H9 (cell line): ENCODE results near the gene SPDYE6. TPM values are rescaled to one million over a fixed set of nuclear protein-coding genes. Genes with fewer than 3 reads are reported as not detected.

ENCODE experiments used
- DNase-seq: peaks from one replicate; pipeline ENCODE4 v3.0.0-alpha.2; 2017
- H2AFZ ChIP-seq: one replicate; pipeline ENCODE4 v1.6.1; 2013; ENCODE audit warnings: mild to moderate bottlenecking, low read length, control low read depth, moderate library complexity
- H2AK5ac ChIP-seq: 2 replicates; pipeline ENCODE4 v1.6.1; 2013; ENCODE audit warnings: low read length, control low read depth, mixed read lengths; ENCODE audit not compliant: insufficient read length
- H2BK120ac ChIP-seq: one replicate; pipeline ENCODE4 v1.6.1; 2013; ENCODE audit warnings: low read depth, mild to moderate bottlenecking, low read length, control low read depth, inconsistent platforms; ENCODE audit not compliant: poor library complexity, severe bottlenecking
- H2BK12ac ChIP-seq: 2 replicates; pipeline ENCODE4 v1.6.1; 2013; ENCODE audit warnings: low read length, control low read depth, mixed read lengths, low read depth; ENCODE audit not compliant: insufficient read length
- H2BK15ac ChIP-seq: 2 replicates; pipeline ENCODE4 v1.6.1; 2013; ENCODE audit warnings: low read depth, low read length, control low read depth
- H2BK20ac ChIP-seq: one replicate; pipeline ENCODE4 v1.6.1; 2013; ENCODE audit warnings: low read depth, mild to moderate bottlenecking, low read length, control low read depth, inconsistent platforms; ENCODE audit not compliant: poor library complexity, severe bottlenecking
- H2BK5ac ChIP-seq: 2 replicates; pipeline ENCODE4 v1.6.1; 2013; ENCODE audit warnings: low read length, control low read depth, mixed read lengths; ENCODE audit not compliant: insufficient read length
- H3K14ac ChIP-seq: 2 replicates; pipeline ENCODE4 v1.6.1; 2013; ENCODE audit warnings: low read length, control low read depth; ENCODE audit not compliant: insufficient read depth
- H3K18ac ChIP-seq: 2 replicates; pipeline ENCODE4 v1.6.1; 2013; ENCODE audit warnings: low read depth, mild to moderate bottlenecking, mixed read lengths, low read length, control low read depth; ENCODE audit not compliant: insufficient read length
- H3K23ac ChIP-seq: 2 replicates; pipeline ENCODE4 v1.6.1; 2013; ENCODE audit warnings: low read length, control low read depth, mixed read lengths, low read depth; ENCODE audit not compliant: insufficient read length
- H3K23me2 ChIP-seq: 2 replicates; pipeline ENCODE4 v1.6.1; 2013; ENCODE audit warnings: low read depth, mild to moderate bottlenecking, mixed read lengths, low read length, control low read depth; ENCODE audit not compliant: insufficient read length, poor library complexity, severe bottlenecking
- H3K27ac ChIP-seq: 2 replicates; pipeline ENCODE4 v1.5.1; 2013; ENCODE audit warnings: low read length, control low read depth, mixed read lengths, low read depth; ENCODE audit not compliant: insufficient read length
- H3K27me3 ChIP-seq: 2 replicates; pipeline ENCODE4 v1.6.1; 2013; ENCODE audit warnings: low read length, control low read depth, inconsistent platforms; ENCODE audit not compliant: insufficient read depth
- H3K4ac ChIP-seq: 2 replicates; pipeline ENCODE4 v1.6.1; 2013; ENCODE audit warnings: low read depth, mild to moderate bottlenecking, control low read depth, inconsistent platforms, low read length, moderate library complexity
- H3K4me1 ChIP-seq: 2 replicates; pipeline ENCODE4 v1.6.1; 2013; ENCODE audit warnings: low read length, control low read depth, inconsistent platforms; ENCODE audit not compliant: insufficient read depth
- H3K4me2 ChIP-seq: 2 replicates; pipeline ENCODE4 v1.6.1; 2013; ENCODE audit warnings: low read length, control low read depth, mixed read lengths; ENCODE audit not compliant: insufficient read length, insufficient read depth
- H3K56ac ChIP-seq: 2 replicates; pipeline ENCODE4 v1.6.1; 2013; ENCODE audit warnings: low read depth, mild to moderate bottlenecking, mixed read lengths, low read length, control low read depth; ENCODE audit not compliant: insufficient read length
- H3K79me1 ChIP-seq: 2 replicates; pipeline ENCODE4 v1.6.1; 2013; ENCODE audit warnings: low read depth, mild to moderate bottlenecking, moderate library complexity, low read length, control low read depth, inconsistent platforms; ENCODE audit not compliant: insufficient read depth, poor library complexity, severe bottlenecking
- H3K79me2 ChIP-seq: 2 replicates; pipeline ENCODE4 v1.6.1; 2013; ENCODE audit warnings: low read length, control low read depth, inconsistent platforms; ENCODE audit not compliant: insufficient read depth
- H3K9ac ChIP-seq: 2 replicates; pipeline ENCODE4 v1.6.1; 2013; ENCODE audit warnings: low read length, control low read depth, mixed read lengths; ENCODE audit not compliant: insufficient read length; ENCODE audit errors: extremely low read depth
- H3K9me3 ChIP-seq: one replicate; pipeline ENCODE4 v1.6.1; 2013; ENCODE audit warnings: low read depth, low read length, inconsistent platforms; ENCODE audit not compliant: control insufficient read depth
- H3T11ph ChIP-seq: one replicate; pipeline ENCODE4 v1.6.1; 2013; ENCODE audit warnings: mild to moderate bottlenecking, low read length, control low read depth, inconsistent platforms
- H4K20me1 ChIP-seq: one replicate; pipeline ENCODE4 v1.6.1; 2013; ENCODE audit not compliant: control insufficient read depth, insufficient read length, insufficient read depth
- H4K5ac ChIP-seq: 2 replicates; pipeline ENCODE4 v1.6.1; 2013; ENCODE audit warnings: low read depth, mild to moderate bottlenecking, mixed read lengths, low read length, control low read depth; ENCODE audit not compliant: insufficient read length
- H4K8ac ChIP-seq: replicated peaks from 2 replicates; pipeline ENCODE4 v1.6.1; 2013; ENCODE audit warnings: low read length, control low read depth, mixed read lengths, low read depth; ENCODE audit not compliant: insufficient read length
- H4K91ac ChIP-seq: 2 replicates; pipeline ENCODE4 v1.6.1; 2013; ENCODE audit warnings: low read depth, mild to moderate bottlenecking, moderate library complexity, mixed read lengths, low read length, control low read depth; ENCODE audit not compliant: insufficient read length
- H3K27ac Mint-ChIP-seq, 3 experiments: 2 replicates in 2 of 3; 3 replicates in 1 of 3; pipeline ENCODE4 v1.8.0; 2020 to 2021; ENCODE audit warnings: mixed read lengths in 3 of 3, mild to moderate bottlenecking in 1 of 3, moderate library complexity in 1 of 3
- H3K27me3 Mint-ChIP-seq: 2 replicates; pipeline ENCODE4 v1.8.0; 2021; ENCODE audit warnings: low read depth, mild to moderate bottlenecking, moderate library complexity, mixed read lengths
- H3K36me3 Mint-ChIP-seq, 3 experiments: 2 replicates in 2 of 3; 3 replicates in 1 of 3; pipeline ENCODE4 v1.8.0; 2020 to 2021; ENCODE audit warnings: low read depth in 3 of 3, mixed read lengths in 3 of 3; ENCODE audit not compliant: insufficient read depth in 1 of 3
- H3K4me1 Mint-ChIP-seq, 2 experiments: 2 replicates each; pipeline ENCODE4 v1.8.0; 2020; ENCODE audit warnings: mixed read lengths in 2 of 2
- H3K4me3 Mint-ChIP-seq, 2 experiments: 2 replicates in 1 of 2; 3 replicates in 1 of 2; pipeline ENCODE4 v1.8.0; 2020 to 2021; ENCODE audit warnings: mild to moderate bottlenecking in 2 of 2, mixed read lengths in 2 of 2, moderate library complexity in 1 of 2
- H3K9me3 Mint-ChIP-seq, 2 experiments: 2 replicates in 1 of 2; 3 replicates in 1 of 2; pipeline ENCODE4 v1.8.0; 2020; ENCODE audit warnings: mild to moderate bottlenecking in 2 of 2, mixed read lengths in 2 of 2, moderate library complexity in 1 of 2
- WGBS: extraction: QIAGEN DNeasy Blood & Tissue Kit; methylation state at CpG from one replicate; pipeline ENCODE4 v1.1.7; 2013; ENCODE audit warnings: missing lambda C conversion rate, low lambda C conversion rate, mixed read lengths; ENCODE audit not compliant: insufficient read length; ENCODE audit errors: extremely low coverage; 5-methylcytosine and 5-hydroxymethylcytosine counted together
- total RNA-seq: library from RNA; stranded (reverse); gene quantifications from 2 replicates; pipeline ENCODE4 v1.2.1, GENCODE V29; 2021
- TF ChIP-seq, protein P1 (sequence below): fragments of 200-600 bp; sonication (generic); conservative IDR thresholded peaks from 3 replicates; pipeline ENCODE4 v1.8.0; 2021; ENCODE audit warnings: antibody characterized with exemption, mild to moderate bottlenecking

Gene SPDYE6
- total RNA-seq, 1 experiment from 2014 or later, result not detected

DNA sequence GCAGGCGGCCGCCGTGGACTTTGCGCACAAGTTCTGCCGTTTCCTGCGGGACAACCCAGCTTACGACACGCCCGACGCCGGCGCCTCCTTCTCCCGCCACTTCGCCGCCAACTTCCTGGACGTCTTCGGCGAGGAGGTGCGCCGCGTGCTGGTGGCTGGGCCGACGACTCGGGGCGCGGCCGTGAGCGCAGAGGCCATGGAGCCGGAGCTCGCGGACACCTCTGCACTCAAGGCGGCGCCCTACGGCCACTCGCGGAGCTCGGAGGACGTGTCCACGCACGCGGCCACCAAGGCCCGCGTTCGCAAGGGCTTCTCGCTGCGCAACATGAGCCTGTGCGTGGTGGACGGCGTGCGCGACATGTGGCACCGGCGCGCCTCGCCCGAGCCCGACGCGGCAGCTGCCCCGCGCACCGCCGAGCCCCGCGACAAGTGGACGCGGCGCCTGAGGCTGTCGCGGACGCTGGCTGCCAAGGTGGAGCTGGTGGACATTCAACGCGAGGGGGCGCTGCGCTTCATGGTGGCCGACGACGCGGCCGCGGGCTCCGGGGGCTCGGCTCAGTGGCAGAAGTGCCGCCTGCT, 55.5 kb downstream of the SPDYE6 start:
- Histone ChIP-seq H2AFZ (no peak overlapping the region), H4K91ac (no peak overlapping the region), H3K14ac (no peak overlapping the region), H3K9me3 (no peaks in the 10 kb centered on the region), H2BK20ac (no peak overlapping the region), H3K79me2 (no peaks in the 10 kb centered on the region), H3K27ac (no peak overlapping the region), H3T11ph (no peak overlapping the region), H2BK120ac (no peak overlapping the region), H3K4me2 (no peak overlapping the region), H4K5ac (no peak overlapping the region), H3K9ac (no peak overlapping the region), H3K27me3 (no peaks in the 10 kb centered on the region), H2BK12ac (no peak overlapping the region), H4K8ac (no peak overlapping the region), H2AK5ac (no peak overlapping the region), H3K23me2 (no peaks in the 10 kb centered on the region), H3K18ac (no peak overlapping the region), H4K20me1 (no peaks in the 10 kb centered on the region), H3K4me1 (no peaks in the 10 kb centered on the region), H3K4ac (no peak overlapping the region), H2BK5ac (no peak overlapping the region), H2BK15ac (no peak overlapping the region), H3K56ac (no peak overlapping the region), H3K79me1 (no peaks in the 10 kb centered on the region), H3K23ac (no peak overlapping the region)
- Mint-ChIP-seq H3K27ac (no peak overlapping the region), H3K27me3 (peaks cover 17% of the 10 kb centered on the region), H3K9me3 (no peaks in the 10 kb centered on the region), H3K4me1 (peaks cover 9 to 15% of the 10 kb centered on the region in 2 experiments), H3K36me3 (peaks cover 0 to 4% (median 2%) of the 10 kb centered on the region in 3 experiments; a peak in 3 of 7 replicates), H3K4me3 (no peak overlapping the region)
- TF ChIP-seq, protein P1, sequence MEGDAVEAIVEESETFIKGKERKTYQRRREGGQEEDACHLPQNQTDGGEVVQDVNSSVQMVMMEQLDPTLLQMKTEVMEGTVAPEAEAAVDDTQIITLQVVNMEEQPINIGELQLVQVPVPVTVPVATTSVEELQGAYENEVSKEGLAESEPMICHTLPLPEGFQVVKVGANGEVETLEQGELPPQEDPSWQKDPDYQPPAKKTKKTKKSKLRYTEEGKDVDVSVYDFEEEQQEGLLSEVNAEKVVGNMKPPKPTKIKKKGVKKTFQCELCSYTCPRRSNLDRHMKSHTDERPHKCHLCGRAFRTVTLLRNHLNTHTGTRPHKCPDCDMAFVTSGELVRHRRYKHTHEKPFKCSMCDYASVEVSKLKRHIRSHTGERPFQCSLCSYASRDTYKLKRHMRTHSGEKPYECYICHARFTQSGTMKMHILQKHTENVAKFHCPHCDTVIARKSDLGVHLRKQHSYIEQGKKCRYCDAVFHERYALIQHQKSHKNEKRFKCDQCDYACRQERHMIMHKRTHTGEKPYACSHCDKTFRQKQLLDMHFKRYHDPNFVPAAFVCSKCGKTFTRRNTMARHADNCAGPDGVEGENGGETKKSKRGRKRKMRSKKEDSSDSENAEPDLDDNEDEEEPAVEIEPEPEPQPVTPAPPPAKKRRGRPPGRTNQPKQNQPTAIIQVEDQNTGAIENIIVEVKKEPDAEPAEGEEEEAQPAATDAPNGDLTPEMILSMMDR, result peak; percentile 92
- WGBS, result no CpG with 5 or more reads among the region's 84 CpGs
- DNase-seq, result peak; percentile 87
